Activated CD4-positive, alpha-beta memory T cell treated with anti-CD3 and anti-CD28 coated beads, Interleukin-2, amount 10 ng/mL, durations not matched to agents 7 days and 5 days (primary cell): ENCODE results near the gene TRAPPC3. TPM values are rescaled to one million over a fixed set of nuclear protein-coding genes. Genes with fewer than 3 reads are reported as not detected.

ENCODE experiments used
- CTCF ChIA-PET: fragments of 350-600 bp; sonication (Branson Sonifier 250); formaldehyde crosslinking; loops from one replicate; lab custom pipeline; 2021; ENCODE audit warnings: antibody characterized with exemption, inconsistent platforms; lab: Charles Lee
- POLR2A ChIA-PET: fragments of 350-600 bp; sonication (Branson Sonifier 250); formaldehyde crosslinking; loops from one replicate; lab custom pipeline; 2021; ENCODE audit warnings: antibody characterized with exemption; lab: Charles Lee
- DNase-seq: peaks from one replicate; pipeline ENCODE4 v3.0.0-alpha.2; 2020
- H3K27ac Mint-ChIP-seq: one replicate; pipeline ENCODE4 v1.8.0; 2021; ENCODE audit warnings: mild to moderate bottlenecking, mixed read lengths
- H3K27me3 Mint-ChIP-seq: one replicate; pipeline ENCODE4 v1.8.0; 2021; ENCODE audit warnings: mixed read lengths
- H3K36me3 Mint-ChIP-seq: one replicate; pipeline ENCODE4 v1.8.0; 2021; ENCODE audit warnings: low read depth, mixed read lengths
- H3K4me1 Mint-ChIP-seq: one replicate; pipeline ENCODE4 v1.8.0; 2021; ENCODE audit warnings: mixed read lengths
- H3K4me3 Mint-ChIP-seq: one replicate; pipeline ENCODE4 v1.8.0; 2021; ENCODE audit warnings: mild to moderate bottlenecking, mixed read lengths
- H3K9me3 Mint-ChIP-seq: one replicate; pipeline ENCODE4 v1.8.0; 2021; ENCODE audit warnings: mixed read lengths
- total RNA-seq, 2 experiments: library from RNA; stranded (reverse); gene quantifications; one replicate each; pipeline ENCODE4 v1.2.3, GENCODE V29; 2021

TRAPPC3 gene
- total RNA-seq, 2 experiments from 2014 or later, result 57.2 to 58.4 TPM

DNA sequence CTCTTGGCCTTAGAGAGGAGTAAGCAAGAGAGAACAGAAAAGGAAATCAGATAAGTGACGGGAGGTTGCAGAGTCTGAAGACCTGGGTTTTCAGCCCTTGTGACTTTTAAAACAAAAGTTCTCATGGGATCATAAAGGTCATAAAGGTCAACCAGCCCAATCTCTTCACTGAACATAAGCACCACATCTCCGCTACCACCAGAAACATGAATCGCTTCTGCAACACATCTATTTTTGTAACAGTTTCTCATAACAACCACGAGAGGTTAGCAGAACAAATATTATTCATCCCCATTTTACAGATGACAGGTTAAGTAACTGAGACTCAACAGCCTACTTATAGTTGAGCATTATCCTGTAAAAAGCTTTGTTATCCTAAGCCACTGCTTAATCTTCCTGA lies 5.9 kb downstream of the TRAPPC3 start:
- Mint-ChIP-seq H3K4me1 (peaks cover 51% of the 10 kb centered on the region), H3K36me3 (peaks cover 41% of the 10 kb centered on the region), H3K27ac (no peak overlapping the region), H3K4me3 (no peak overlapping the region), H3K9me3 (no peaks in the 10 kb centered on the region), H3K27me3 (no peaks in the 10 kb centered on the region)
- no peak for DNase-seq
- POLR2A ChIA-PET, result interaction anchor here (1.5 kb wide), 1 partner anchor 14 kb away, joined by 3 read pairs; no protein-coding TSS in a partner anchor
- CTCF ChIA-PET, result interaction anchor here (0.6 to 2.8 kb wide), 5 partner anchors 9 to 142 kb away, joined by 3 to 8 read pairs (median 4); partner anchors contain the start of gene MAP7D1

DNA sequence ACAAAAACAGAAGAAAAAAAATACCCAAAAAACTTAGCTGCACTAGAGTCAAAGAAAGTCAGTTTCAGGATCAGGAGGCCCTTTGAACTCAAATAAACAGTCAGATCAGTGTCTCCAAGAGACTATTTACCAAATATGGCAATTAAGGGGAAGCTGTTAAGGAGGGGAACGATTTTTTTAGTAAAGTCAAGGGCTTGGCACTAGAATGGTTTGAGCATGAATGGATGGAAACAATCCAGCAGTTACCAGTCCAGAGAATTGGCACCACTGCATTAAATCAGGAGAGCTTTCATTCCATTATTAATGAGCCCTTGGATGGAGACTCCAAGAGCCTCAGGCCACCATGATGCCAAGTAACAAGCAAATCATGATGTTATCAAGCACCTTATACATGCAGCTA lies 7.2 kb downstream of the TRAPPC3 start:
- H3K4me3 Mint-ChIP-seq, result no peak overlapping the region
- no peak for DNase-seq
- H3K9me3 Mint-ChIP-seq, result no peaks in the 10 kb centered on the region
- POLR2A ChIA-PET, result interaction anchor here (1.5 kb wide), 1 partner anchor 13 kb away, joined by 3 read pairs; no protein-coding TSS in a partner anchor
- peaks cover 43% of the 10 kb centered on the region for H3K4me1 Mint-ChIP-seq
- CTCF ChIA-PET, result interaction anchor here (1.0 to 2.8 kb wide), 4 partner anchors 8 to 144 kb away, joined by 3 to 6 read pairs (median 4); no protein-coding TSS in a partner anchor
- no peaks in the 10 kb centered on the region for H3K27me3 Mint-ChIP-seq
- H3K36me3 Mint-ChIP-seq, result peaks cover 45% of the 10 kb centered on the region
- no peak overlapping the region for H3K27ac Mint-ChIP-seq

GRCh38 chr1:36139521-36139920 lies 9.8 kb downstream of the TRAPPC3 start:
- no peak for DNase-seq
- Mint-ChIP-seq H3K36me3 (peaks cover 46% of the 10 kb centered on the region), H3K4me1 (peaks cover 44% of the 10 kb centered on the region), H3K27ac (no peak overlapping the region), H3K4me3 (no peak overlapping the region), H3K9me3 (no peaks in the 10 kb centered on the region), H3K27me3 (no peaks in the 10 kb centered on the region)
- POLR2A ChIA-PET, result interaction anchor here (2.3 kb wide), 1 partner anchor 10 kb away, joined by 10 read pairs; the partner anchor contains the start of gene TRAPPC3
- CTCF ChIA-PET, result interaction anchor here (0.6 to 1.4 kb wide), 3 partner anchors 146 to 1711 kb away, joined by 4 to 6 read pairs (median 4); no protein-coding TSS in a partner anchor

DNA sequence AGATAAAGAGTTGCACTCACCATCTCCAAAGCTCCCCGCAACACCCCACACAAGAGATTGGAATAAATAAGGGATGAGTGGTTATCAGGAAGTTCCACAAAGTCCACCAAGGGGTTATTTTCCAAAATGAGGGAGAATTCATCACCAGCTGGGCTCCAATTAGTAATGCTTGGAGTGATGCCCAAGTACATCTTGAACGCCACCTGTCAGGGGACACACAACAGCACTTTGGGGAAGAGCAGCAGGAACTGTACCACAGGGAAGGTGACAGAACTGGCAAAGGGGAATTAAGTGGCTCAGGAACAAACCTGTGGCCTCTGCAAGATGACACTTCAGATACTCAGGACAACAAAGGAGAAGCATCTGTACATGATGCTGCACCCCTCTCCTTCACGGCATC lies 11.5 kb downstream of the TRAPPC3 start:
- H3K4me1 Mint-ChIP-seq, result peaks cover 31% of the 10 kb centered on the region
- no peak overlapping the region for H3K4me3 Mint-ChIP-seq
- no peaks in the 10 kb centered on the region for H3K9me3 Mint-ChIP-seq
- POLR2A ChIA-PET, result interaction anchor here (0.9 kb wide), 1 partner anchor 23 kb away, joined by 3 read pairs; no protein-coding TSS in a partner anchor
- no peak for DNase-seq
- H3K36me3 Mint-ChIP-seq, result peaks cover 37% of the 10 kb centered on the region
- no peak overlapping the region for H3K27ac Mint-ChIP-seq
- CTCF ChIA-PET, result no interaction called here
- H3K27me3 Mint-ChIP-seq, result no peaks in the 10 kb centered on the region

DNA sequence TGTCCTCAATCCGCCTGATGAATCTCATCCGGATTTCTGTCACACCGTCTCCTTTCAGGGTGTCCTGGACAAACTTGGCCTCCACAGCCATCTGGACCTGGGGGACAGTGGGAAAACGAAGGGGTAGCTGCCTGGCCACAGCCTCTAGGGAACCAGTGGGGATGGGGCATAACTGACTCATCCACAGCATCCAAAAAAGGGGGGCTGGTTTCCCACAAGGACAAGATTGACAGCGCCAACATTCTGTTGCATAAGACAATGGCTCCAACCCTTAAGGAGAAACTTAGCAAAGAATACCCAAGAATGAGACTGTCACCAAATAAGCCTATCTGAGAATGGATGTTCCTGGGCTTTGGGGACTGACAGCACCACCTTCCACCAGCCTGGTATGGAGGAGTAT lies 12.1 kb downstream of the TRAPPC3 start:
- H3K4me1 Mint-ChIP-seq, result peaks cover 30% of the 10 kb centered on the region
- POLR2A ChIA-PET, result no interaction called here
- H3K36me3 Mint-ChIP-seq, result peaks cover 35% of the 10 kb centered on the region
- CTCF ChIA-PET, result interaction anchor here (0.6 kb wide), 1 partner anchor 9 kb away, joined by 3 read pairs; no protein-coding TSS in a partner anchor
- DNase-seq, result no peak
- no peaks in the 10 kb centered on the region for H3K9me3 Mint-ChIP-seq
- no peak overlapping the region for H3K4me3 Mint-ChIP-seq
- no peak overlapping the region for H3K27ac Mint-ChIP-seq
- H3K27me3 Mint-ChIP-seq, result no peaks in the 10 kb centered on the region

DNA sequence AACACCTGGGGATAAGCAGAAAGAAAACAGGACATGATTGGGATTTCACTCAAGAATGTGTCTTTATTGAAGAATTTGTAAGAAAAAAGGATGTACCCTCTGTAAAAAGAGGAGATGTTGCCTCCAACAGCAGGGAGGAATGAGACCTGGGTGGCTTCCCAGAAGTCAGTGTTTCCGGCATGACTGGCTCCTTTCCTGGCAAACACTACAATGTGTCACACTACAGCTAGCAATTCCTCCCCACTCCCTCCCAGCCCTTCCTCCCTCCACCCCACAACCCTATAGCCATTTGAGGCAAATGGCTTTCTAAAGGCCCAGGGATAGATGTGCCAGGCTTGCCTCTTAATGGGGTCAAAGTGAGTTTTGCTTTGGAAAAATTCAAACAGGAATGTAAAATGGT lies 12.8 kb downstream of the TRAPPC3 start:
- Mint-ChIP-seq H3K9me3 (no peaks in the 10 kb centered on the region), H3K4me1 (peaks cover 24% of the 10 kb centered on the region), H3K27ac (no peak overlapping the region), H3K36me3 (peaks cover 32% of the 10 kb centered on the region), H3K27me3 (no peaks in the 10 kb centered on the region), H3K4me3 (no peak overlapping the region)
- no peak for DNase-seq
- ChIA-PET CTCF (interaction anchor here (0.6 kb wide), 1 partner anchor 10 kb away, joined by 3 read pairs; no protein-coding TSS in a partner anchor), POLR2A (no interaction called here)

GRCh38 chr1:36135796-36136195 lies 13.5 kb downstream of the TRAPPC3 start:
- Mint-ChIP-seq H3K27ac (no peak overlapping the region), H3K36me3 (peaks cover 32% of the 10 kb centered on the region), H3K27me3 (no peaks in the 10 kb centered on the region), H3K9me3 (no peaks in the 10 kb centered on the region), H3K4me3 (no peak overlapping the region), H3K4me1 (peaks cover 17% of the 10 kb centered on the region)
- no peak for DNase-seq
- POLR2A ChIA-PET, result interaction anchor here (1.4 to 1.5 kb wide), 2 partner anchors 25 to 40 kb away, joined by 3 to 5 read pairs; no protein-coding TSS in a partner anchor
- CTCF ChIA-PET, result interaction anchor here (0.6 to 4.1 kb wide), 12 partner anchors 9 to 168 kb away, joined by 3 to 51 read pairs (median 7); partner anchors contain the start of genes THRAP3 and TRAPPC3

DNA sequence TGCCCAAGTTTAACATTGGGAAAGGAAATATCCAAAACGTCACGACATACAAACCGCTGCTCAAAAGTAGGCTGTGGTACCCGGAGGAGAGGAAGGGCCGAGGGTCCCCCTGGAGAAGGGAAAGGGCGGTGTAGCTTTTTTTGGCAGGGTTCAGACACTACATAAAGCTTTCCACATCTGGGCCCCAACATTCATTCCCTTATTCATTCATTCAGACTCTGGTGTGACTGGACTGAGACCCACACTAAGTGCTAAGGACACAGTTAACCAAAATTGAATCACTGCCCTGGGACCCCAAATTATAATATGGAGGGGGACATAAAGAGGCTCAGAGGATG lies 14.0 kb downstream of the TRAPPC3 start:
- CTCF ChIA-PET, result interaction anchor here (0.5 to 4.1 kb wide), 23 partner anchors 10 to 324 kb away, joined by 3 to 51 read pairs (median 4); partner anchors contain the start of genes THRAP3 and TRAPPC3
- DNase-seq, result no peak
- H3K9me3 Mint-ChIP-seq, result no peaks in the 10 kb centered on the region
- H3K27me3 Mint-ChIP-seq, result no peaks in the 10 kb centered on the region
- POLR2A ChIA-PET, result interaction anchor here (0.8 to 1.5 kb wide), 5 partner anchors 16 to 366 kb away, joined by 3 to 6 read pairs (median 3); partner anchors contain the start of gene CLSPN
- no peak overlapping the region for H3K27ac Mint-ChIP-seq
- H3K4me3 Mint-ChIP-seq, result no peak overlapping the region
- H3K36me3 Mint-ChIP-seq, result peaks cover 32% of the 10 kb centered on the region
- H3K4me1 Mint-ChIP-seq, result peaks cover 13% of the 10 kb centered on the region

- Mint-ChIP-seq H3K9me3 (no peaks in the 10 kb centered on the region), H3K27ac (no peak overlapping the region), H3K27me3 (no peaks in the 10 kb centered on the region), H3K4me1 (peaks cover 8% of the 10 kb centered on the region), H3K36me3 (peaks cover 26% of the 10 kb centered on the region), H3K4me3 (no peak overlapping the region)
- DNase-seq, result peak; percentile 41
- ChIA-PET POLR2A (interaction anchor here (0.8 to 1.5 kb wide), 5 partner anchors 16 to 365 kb away, joined by 3 to 6 read pairs (median 3); partner anchors contain the start of gene CLSPN), CTCF (interaction anchor here (0.5 to 4.1 kb wide), 25 partner anchors 7 to 407 kb away, joined by 3 to 51 read pairs (median 4); partner anchors contain the start of genes THRAP3 and TRAPPC3)
These were observed 14.6 kb downstream of the TRAPPC3 start for GRCh38 chr1:36134505-36135329.

- Mint-ChIP-seq H3K4me3 (no peak overlapping the region), H3K27ac (no peak overlapping the region), H3K9me3 (no peaks in the 10 kb centered on the region), H3K27me3 (no peaks in the 10 kb centered on the region), H3K4me1 (peaks cover 8% of the 10 kb centered on the region), H3K36me3 (peaks cover 21% of the 10 kb centered on the region)
- no peak for DNase-seq
- ChIA-PET POLR2A (interaction anchor here (1.3 kb wide), 1 partner anchor 15 kb away, joined by 6 read pairs; no protein-coding TSS in a partner anchor), CTCF (interaction anchor here (0.6 to 4.1 kb wide), 12 partner anchors 8 to 406 kb away, joined by 3 to 51 read pairs (median 8); partner anchors contain the start of gene TRAPPC3)
These were observed 15.3 kb downstream of the TRAPPC3 start for GRCh38 chr1:36134031-36134430.

GRCh38 chr1:36133484-36133883 lies 15.8 kb downstream of the TRAPPC3 start:
- Mint-ChIP-seq H3K4me3 (no peak overlapping the region), H3K4me1 (peaks cover 8% of the 10 kb centered on the region), H3K36me3 (peaks cover 19% of the 10 kb centered on the region), H3K9me3 (no peaks in the 10 kb centered on the region), H3K27ac (no peak overlapping the region), H3K27me3 (no peaks in the 10 kb centered on the region)
- no peak for DNase-seq
- CTCF ChIA-PET, result interaction anchor here (0.7 to 4.1 kb wide), 6 partner anchors 9 to 152 kb away, joined by 4 to 51 read pairs (median 9); partner anchors contain the start of gene TRAPPC3
- POLR2A ChIA-PET, result no interaction called here

DNA sequence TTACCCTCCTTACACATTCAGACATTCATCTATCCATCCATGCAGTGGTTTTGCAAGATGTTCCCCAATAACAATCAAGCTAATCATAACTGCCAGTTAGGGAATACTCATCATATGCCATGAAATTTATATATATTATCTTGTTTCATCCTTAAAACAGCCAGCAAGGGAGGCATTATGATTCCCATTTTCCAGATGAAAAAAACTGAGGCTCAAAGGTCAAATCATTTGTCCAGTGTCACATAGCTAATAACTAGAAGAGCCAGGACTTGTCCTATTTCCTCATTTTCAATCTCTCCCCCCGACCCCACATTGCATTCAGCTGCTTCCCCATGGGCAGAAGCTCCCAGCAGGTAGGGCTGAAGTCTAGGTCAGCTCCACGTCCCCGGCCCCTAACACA lies 17.3 kb downstream of the TRAPPC3 start:
- DNase-seq, result no peak
- H3K36me3 Mint-ChIP-seq, result peaks cover 7% of the 10 kb centered on the region
- no peak overlapping the region for H3K27ac Mint-ChIP-seq
- no peaks in the 10 kb centered on the region for H3K9me3 Mint-ChIP-seq
- no peaks in the 10 kb centered on the region for H3K27me3 Mint-ChIP-seq
- POLR2A ChIA-PET, result interaction anchor here (0.6 kb wide), 1 partner anchor 13 kb away, joined by 3 read pairs; no protein-coding TSS in a partner anchor
- H3K4me3 Mint-ChIP-seq, result no peak overlapping the region
- H3K4me1 Mint-ChIP-seq, result peaks cover 8% of the 10 kb centered on the region
- CTCF ChIA-PET, result interaction anchor here (0.5 to 4.1 kb wide), 4 partner anchors 12 to 168 kb away, joined by 3 to 22 read pairs (median 4); partner anchors contain the start of gene TRAPPC3
